Measurements from ENCODE around the gene DGKH. TPM values are rescaled to one million over a fixed set of nuclear protein-coding genes. Genes with fewer than 3 reads are reported as not detected.

Gene DGKH
- 9.9 and 10.3 TPM in 2 replicates for total RNA-seq (2014; rRNA removed; shearing (Covaris generic))
- polyA plus RNA-seq (2015; cell fraction: cytosol; rRNA removed), result 5.3 and 6.3 TPM in 2 replicates
- 8.9 and 9.3 TPM in 2 replicates for polyA plus RNA-seq (2015; cell fraction: nucleus; rRNA removed)

- peak; percentile 20 for DNase-seq (ENCODE audit: low read depth)
Observed at GRCh38 chr13:42048342-42048683, at the start of gene DGKH. TSS of gene DGKH (plus strand) at chr13:42048648. CDS start at chr13:42048774, 126 bp downstream.

- no peak for DNase-seq (ENCODE audit: low read depth)
Observed at GRCh38 chr13:42000846-42001245, 47.6 kb upstream of the DGKH start.

GRCh38 chr13:42001580-42001979 is 46.9 kb upstream of the DGKH start:
- peak; percentile 48 for DNase-seq (ENCODE audit: low read depth)

- no peak for DNase-seq (ENCODE audit: low read depth)
Observed at GRCh38 chr13:42002066-42002465, 46.4 kb upstream of the DGKH start.

GRCh38 chr13:42007844-42008243 is 40.6 kb upstream of the DGKH start:
- peak; percentile 11 for DNase-seq (ENCODE audit: low read depth)

- no peak for DNase-seq (ENCODE audit: low read depth)
Observed at GRCh38 chr13:42009057-42009456, 39.4 kb upstream of the DGKH start.

- DNase-seq (ENCODE audit: low read depth), result no peak
Observed at GRCh38 chr13:42011601-42012350, 36.7 kb upstream of the DGKH start.

GRCh38 chr13:42014119-42014518 is 34.3 kb upstream of the DGKH start:
- DNase-seq (ENCODE audit: low read depth), result no peak

GRCh38 chr13:42017264-42017663 is 31.2 kb upstream of the DGKH start:
- DNase-seq (ENCODE audit: low read depth), result no peak

GRCh38 chr13:42021851-42022250 is 26.6 kb upstream of the DGKH start:
- DNase-seq (ENCODE audit: low read depth), result no peak

GRCh38 chr13:42022336-42022735 is 26.1 kb upstream of the DGKH start:
- no peak for DNase-seq (ENCODE audit: low read depth)

GRCh38 chr13:42022796-42023493 is 25.5 kb upstream of the DGKH start:
- no peak for DNase-seq (ENCODE audit: low read depth)

- DNase-seq (ENCODE audit: low read depth), result no peak
Observed at GRCh38 chr13:42027286-42027685, 21.2 kb upstream of the DGKH start.

GRCh38 chr13:42028113-42028799 is 20.2 kb upstream of the DGKH start:
- no peak for DNase-seq (ENCODE audit: low read depth)

GRCh38 chr13:42035905-42036521 is 12.4 kb upstream of the DGKH start:
- DNase-seq (ENCODE audit: low read depth), result no peak

GRCh38 chr13:42036711-42037110 is 11.7 kb upstream of the DGKH start:
- DNase-seq (ENCODE audit: low read depth), result no peak

GRCh38 chr13:42038661-42039456 is 9.6 kb upstream of the DGKH start:
- no peak for DNase-seq (ENCODE audit: low read depth)

- no peak for DNase-seq (ENCODE audit: low read depth)
Observed at GRCh38 chr13:42039457-42039945, 8.9 kb upstream of the DGKH start.

- DNase-seq (ENCODE audit: low read depth), result peak; percentile 76
Observed at GRCh38 chr13:42039946-42040729, 8.3 kb upstream of the DGKH start.

GRCh38 chr13:42040730-42041010 is 7.8 kb upstream of the DGKH start:
- no peak for DNase-seq (ENCODE audit: low read depth)

Measured in HT1080 (cell line).